Gastroesophageal sphincter (tissue), 4 donors: ENCODE measurements around the gene C1orf232. TPM values are rescaled to one million over a fixed set of nuclear protein-coding genes. Genes with fewer than 3 reads are reported as not detected.
A peak's percentile ranks its signal among the peaks of the same experiment; 100 is the strongest.

Source experiments
- ATAC-seq: fragments of 150-250 bp; one replicate; pipeline ENCODE4 v1.9.1; 2016; ENCODE audit warnings: mild to moderate bottlenecking, moderate library complexity
- H3K27ac ChIP-seq, 4 donors: fragments of 200-600 bp; sonication (generic) in 3 of 4; 1 replicate in 3 of 4; 2 replicates in 1 of 4; pipeline ENCODE4 v1.5.1; 2016 to 2019
- H3K27me3 ChIP-seq: fragments of 200-600 bp; sonication (generic); one replicate; pipeline ENCODE4 v1.5.1; 2019
- H3K36me3 ChIP-seq, 2 donors: fragments of 200-600 bp; sonication (generic); one replicate each; pipeline ENCODE4 v1.5.1; 2019; ENCODE audit warnings: control low read depth in 1 of 2
- H3K4me1 ChIP-seq, 3 donors: fragments of 200-600 bp; sonication (generic); 1 replicate in 2 of 3; 2 replicates in 1 of 3; pipeline ENCODE4 v1.5.1; 2016 to 2019; ENCODE audit warnings: control low read depth in 2 of 3
- H3K4me3 ChIP-seq, 2 donors: fragments of 200-600 bp; sonication (generic); one replicate each; pipeline ENCODE4 v1.5.1; 2019; ENCODE audit warnings: mild to moderate bottlenecking in 1 of 2, moderate library complexity in 1 of 2
- H3K9me3 ChIP-seq, 3 donors: fragments of 200-600 bp; sonication (generic); one replicate each; pipeline ENCODE4 v1.5.1; 2017 to 2019; ENCODE audit warnings: control low read depth in 2 of 3
- EP300 ChIP-seq: sonication (generic); formaldehyde crosslinking; IDR thresholded peaks from one replicate; pipeline ENCODE4 v1.6.1; 2017; ENCODE audit warnings: antibody characterized with exemption, mild to moderate bottlenecking
- POLR2A ChIP-seq, 2 donors: fragments of 450-650 bp; IDR thresholded peaks; one replicate each; pipeline ENCODE4 v1.6.1; 2017; ENCODE audit warnings: antibody characterized with exemption in 2 of 2, mild to moderate bottlenecking in 2 of 2, moderate library complexity in 1 of 2
- POLR2AphosphoS5 ChIP-seq: sonication (generic); formaldehyde crosslinking; IDR thresholded peaks from one replicate; pipeline ENCODE4 v1.6.1; 2017; ENCODE audit warnings: antibody characterized with exemption
- WGBS, 2 donors: methylation state at CpG; one replicate each; pipeline ENCODE4 v1.1.5; 2018; ENCODE audit warnings: low coverage in 1 of 2; 5-methylcytosine and 5-hydroxymethylcytosine counted together
- total RNA-seq, 4 donors: library from RNA; depleted of rRNA; stranded (reverse); fragments of >200 nt; gene quantifications; one replicate each; pipeline ENCODE4 v1.1.0, GENCODE V29; 2016
- TF ChIP-seq, protein P1 (sequence below), 4 experiments: fragments of 200-600 bp in 2 of 4; fragments of 450-650 bp in 2 of 4; sonication (generic) in 1 of 4; IDR thresholded peaks; one replicate each; pipeline ENCODE4 v1.5.1; 2017 to 2019; ENCODE audit warnings: antibody characterized with exemption in 4 of 4, mild to moderate bottlenecking in 2 of 4, moderate library complexity in 2 of 4

The C1orf232 gene
- total RNA-seq, 4 donors from 2014 or later = not detected

DNA sequence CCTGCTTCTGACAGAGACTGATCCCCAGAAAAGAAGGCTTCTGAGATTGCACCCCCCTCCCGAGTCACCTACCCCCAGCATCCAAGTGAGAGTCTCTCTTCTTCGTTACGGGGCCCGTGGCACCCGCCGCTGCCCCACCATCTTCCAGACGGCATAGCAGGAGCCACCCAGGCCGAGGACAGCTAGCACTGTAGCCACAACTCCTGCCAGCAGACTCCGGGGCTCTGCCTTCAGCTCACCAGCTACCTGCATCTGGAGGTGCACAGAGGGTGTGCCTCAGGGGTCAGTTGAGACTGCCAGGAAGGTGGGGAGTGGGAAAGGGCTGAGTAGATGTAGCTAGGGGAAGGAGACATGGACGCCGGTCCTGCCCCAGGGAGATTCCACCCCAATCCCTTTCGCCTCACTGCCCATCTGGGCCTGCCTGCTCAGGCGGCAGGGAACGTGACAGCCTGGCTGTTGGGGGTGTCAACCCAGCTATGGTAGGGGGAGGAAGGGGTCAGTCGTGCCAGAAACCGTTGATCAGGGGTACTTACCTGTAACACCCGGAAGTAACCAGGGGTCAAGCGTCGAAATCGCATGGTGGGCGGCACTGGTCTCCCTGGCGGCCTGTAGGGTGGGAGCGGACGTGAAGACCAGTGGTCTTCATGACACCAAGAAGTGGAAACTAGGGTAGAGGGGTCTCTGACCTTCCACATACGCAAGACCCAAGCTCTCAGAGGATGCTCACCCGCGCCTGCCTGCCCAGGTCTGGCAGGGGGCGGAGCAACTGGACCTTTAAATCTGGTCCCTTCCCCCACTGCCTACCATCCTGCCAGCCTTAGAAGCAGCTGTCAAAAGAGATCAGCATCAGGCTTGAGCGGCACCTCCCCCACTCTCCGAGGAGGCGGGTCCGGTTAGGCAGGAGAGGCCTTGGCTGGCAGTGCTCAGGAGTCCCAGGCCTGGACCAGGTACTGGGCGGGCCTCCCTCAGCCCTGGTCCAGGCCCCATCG lies 2.6 kb upstream of the C1orf232 start, which contains the start of gene ZNF593OS:
TSS of gene ZNF593OS (minus strand) at position 749 of the 989 bp plus-strand sequence. CDS start at position 578, 171 bp downstream.
- TF ChIP-seq EP300 (no peak), POLR2AphosphoS5 (no peak), POLR2A (IDR thresholded peaks at IDR 0.05) (no peak)
- TF ChIP-seq, protein P1, sequence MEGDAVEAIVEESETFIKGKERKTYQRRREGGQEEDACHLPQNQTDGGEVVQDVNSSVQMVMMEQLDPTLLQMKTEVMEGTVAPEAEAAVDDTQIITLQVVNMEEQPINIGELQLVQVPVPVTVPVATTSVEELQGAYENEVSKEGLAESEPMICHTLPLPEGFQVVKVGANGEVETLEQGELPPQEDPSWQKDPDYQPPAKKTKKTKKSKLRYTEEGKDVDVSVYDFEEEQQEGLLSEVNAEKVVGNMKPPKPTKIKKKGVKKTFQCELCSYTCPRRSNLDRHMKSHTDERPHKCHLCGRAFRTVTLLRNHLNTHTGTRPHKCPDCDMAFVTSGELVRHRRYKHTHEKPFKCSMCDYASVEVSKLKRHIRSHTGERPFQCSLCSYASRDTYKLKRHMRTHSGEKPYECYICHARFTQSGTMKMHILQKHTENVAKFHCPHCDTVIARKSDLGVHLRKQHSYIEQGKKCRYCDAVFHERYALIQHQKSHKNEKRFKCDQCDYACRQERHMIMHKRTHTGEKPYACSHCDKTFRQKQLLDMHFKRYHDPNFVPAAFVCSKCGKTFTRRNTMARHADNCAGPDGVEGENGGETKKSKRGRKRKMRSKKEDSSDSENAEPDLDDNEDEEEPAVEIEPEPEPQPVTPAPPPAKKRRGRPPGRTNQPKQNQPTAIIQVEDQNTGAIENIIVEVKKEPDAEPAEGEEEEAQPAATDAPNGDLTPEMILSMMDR (IDR thresholded peaks at IDR 0.05) = no peak
- WGBS, 2 donors = 40% methylated on average over 2 of the region's 34 CpGs; no CpG with 5 or more reads in 1 of the 2 donors
- H3K9me3 ChIP-seq = no peaks in the 10 kb centered on the region
- H3K4me3 ChIP-seq = peak within 1 kb of the TSS in 1 of 2 donors; percentile 91
- no peak within 1 kb of the TSS for H3K27ac ChIP-seq
- H3K4me1 ChIP-seq = peaks cover 3 to 23% (median 8%) of the 10 kb centered on the region in 3 donors
- H3K36me3 ChIP-seq = peaks cover 0 to 11% of the 10 kb centered on the region in 2 donors
- ATAC-seq = no peak
- no peaks in the 10 kb centered on the region for H3K27me3 ChIP-seq

DNA sequence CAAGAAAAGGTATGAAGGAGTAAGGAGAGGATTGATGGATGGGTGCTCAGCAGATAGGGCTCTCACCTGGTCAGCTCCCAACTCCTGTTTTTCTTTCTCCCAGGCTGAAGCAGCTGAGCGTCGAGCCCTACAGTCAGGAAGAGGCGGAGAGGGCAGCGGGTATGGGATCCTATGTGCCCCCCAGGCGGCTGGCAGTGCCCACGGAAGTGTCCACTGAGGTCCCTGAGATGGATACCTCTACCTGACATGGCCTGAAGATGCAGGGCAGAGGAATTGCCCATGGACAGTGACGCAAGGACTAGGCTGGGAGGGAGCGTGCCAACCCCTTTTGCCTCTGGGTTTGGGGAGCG lies 1.7 kb upstream of the C1orf232 start:
- Histone ChIP-seq H3K27me3 (no peaks in the 10 kb centered on the region), H3K9me3 (no peaks in the 10 kb centered on the region), H3K4me1 (peaks cover 3 to 23% (median 8%) of the 10 kb centered on the region in 3 donors), H3K27ac (peak overlapping the region in 3 of 4 donors; percentile 81 to 86 (median 86)), H3K36me3 (peaks cover 0 to 11% of the 10 kb centered on the region in 2 donors), H3K4me3 (peak overlapping the region; percentile 72 to 91)
- 60 to 100% methylated on average over 1 to 4 of the region's 9 CpGs for WGBS, 2 donors
- TF ChIP-seq POLR2A (IDR thresholded peaks at IDR 0.05) = no peak
- TF ChIP-seq EP300 = no peak
- TF ChIP-seq, protein P1 (IDR thresholded peaks at IDR 0.05) = no peak
- TF ChIP-seq POLR2AphosphoS5 = no peak
- ATAC-seq = no peak

DNA sequence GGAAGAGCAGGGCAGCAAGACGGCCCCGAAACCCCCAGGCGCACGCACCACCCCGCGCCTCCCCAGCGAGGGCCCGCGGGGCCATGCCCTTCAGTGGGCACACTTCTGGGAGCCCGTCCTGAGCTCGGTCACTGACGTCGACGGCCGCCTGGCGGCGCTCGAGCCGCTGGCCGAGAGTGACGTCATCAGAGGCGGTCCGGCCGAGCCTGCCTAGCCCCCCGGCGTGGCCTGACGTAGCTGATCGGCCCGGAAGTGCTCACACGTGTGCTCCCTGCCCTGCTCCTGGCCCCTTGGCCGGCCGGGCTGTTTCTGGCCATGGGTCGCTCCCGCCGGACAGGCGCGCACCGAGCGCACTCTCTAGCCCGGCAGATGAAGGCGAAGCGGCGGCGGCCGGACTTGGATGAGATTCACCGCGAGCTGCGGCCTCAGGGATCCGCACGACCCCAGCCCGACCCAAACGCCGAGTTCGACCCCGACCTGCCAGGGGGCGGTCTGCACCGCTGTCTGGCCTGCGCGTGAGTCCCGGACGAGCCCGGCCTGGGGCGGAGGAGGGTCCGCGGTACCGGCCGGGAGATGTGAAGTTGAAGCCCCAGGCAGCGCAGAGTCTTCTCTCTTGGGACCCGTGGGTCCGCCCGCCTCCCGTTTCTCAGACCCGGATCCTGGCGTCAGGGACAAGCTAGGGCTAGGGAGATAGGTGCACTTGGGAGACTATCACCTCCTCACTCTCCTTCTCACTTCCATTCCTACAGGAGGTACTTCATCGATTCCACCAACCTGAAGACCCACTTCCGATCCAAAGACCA lies 1.1 kb upstream of the C1orf232 start, which contains the start of gene ZNF593:
TSS of gene ZNF593 (plus strand) at position 240 of the 803 bp plus-strand sequence. CDS start at position 316, 76 bp downstream.
- H3K27ac ChIP-seq = peak within 1 kb of the TSS; percentile 31 to 86 (median 84)
- ATAC-seq = peak; percentile 98
- no peaks in the 10 kb centered on the region for H3K27me3 ChIP-seq
- H3K4me3 ChIP-seq = peak within 1 kb of the TSS; percentile 72 to 91
- peaks cover 0 to 11% of the 10 kb centered on the region in 2 donors for H3K36me3 ChIP-seq
- H3K9me3 ChIP-seq = no peaks in the 10 kb centered on the region
- 0% methylated on average over 7 of the region's 76 CpGs; no CpG with 5 or more reads in 1 of the 2 donors for WGBS, 2 donors
- H3K4me1 ChIP-seq = peaks cover 3 to 23% (median 8%) of the 10 kb centered on the region in 3 donors
- peak; percentile 79 for TF ChIP-seq POLR2AphosphoS5
- TF ChIP-seq, protein P1 (IDR thresholded peaks at IDR 0.05) = peak in 3 of 4 experiments; percentile 90 to 97 (median 97)
- TF ChIP-seq POLR2A (IDR thresholded peaks at IDR 0.05) = peak; percentile 36 to 52
- no peak for TF ChIP-seq EP300

DNA sequence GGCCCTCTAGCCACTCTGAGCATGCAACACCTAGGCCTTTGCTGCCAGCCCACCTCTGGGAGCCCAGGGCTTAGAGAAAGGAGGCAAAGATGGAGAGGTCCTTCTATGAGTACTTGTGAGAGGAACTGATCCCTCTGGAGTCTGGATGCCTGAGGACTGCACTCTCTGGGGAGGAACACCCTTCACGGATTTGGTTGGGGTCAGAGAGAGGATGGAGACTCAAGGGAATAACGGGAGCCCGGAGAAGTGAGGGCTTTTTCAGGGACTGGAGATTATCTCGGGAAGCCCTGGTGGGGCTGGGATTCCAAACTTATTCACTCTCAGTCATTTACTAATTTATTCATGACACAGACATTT lies 413 bp upstream of the C1orf232 start:
- no peak for TF ChIP-seq EP300
- peaks cover 0 to 11% of the 10 kb centered on the region in 2 donors for H3K36me3 ChIP-seq
- peak overlapping the region in 1 of 2 donors; percentile 91 for H3K4me3 ChIP-seq
- H3K27ac ChIP-seq = peak overlapping the region in 3 of 4 donors; percentile 81 to 86 (median 86)
- peaks cover 3 to 30% (median 8%) of the 10 kb centered on the region in 3 donors for H3K4me1 ChIP-seq
- H3K9me3 ChIP-seq = no peaks in the 10 kb centered on the region
- WGBS, 2 donors = 45 to 46% methylated on average over 3 to 4 of the region's 4 CpGs
- no peaks in the 10 kb centered on the region for H3K27me3 ChIP-seq
- ATAC-seq = no peak
